HG02885 (cell line): ENCODE data around the gene SEMA6B.
"Not testable (repeated sequence)": the region's sequence is repeated elsewhere in the genome, so short reads cannot be mapped to it uniquely, and the experiment has no call there.

Experiments
- ATAC-seq: cut with Tn5 transposase; IDR thresholded peaks from one replicate; pipeline ENCODE4 v1.9.1; 2021; ENCODE audit warnings: mild to moderate bottlenecking; ENCODE audit not compliant: unreplicated experiment, poor library complexity

The SEMA6B gene

DNA sequence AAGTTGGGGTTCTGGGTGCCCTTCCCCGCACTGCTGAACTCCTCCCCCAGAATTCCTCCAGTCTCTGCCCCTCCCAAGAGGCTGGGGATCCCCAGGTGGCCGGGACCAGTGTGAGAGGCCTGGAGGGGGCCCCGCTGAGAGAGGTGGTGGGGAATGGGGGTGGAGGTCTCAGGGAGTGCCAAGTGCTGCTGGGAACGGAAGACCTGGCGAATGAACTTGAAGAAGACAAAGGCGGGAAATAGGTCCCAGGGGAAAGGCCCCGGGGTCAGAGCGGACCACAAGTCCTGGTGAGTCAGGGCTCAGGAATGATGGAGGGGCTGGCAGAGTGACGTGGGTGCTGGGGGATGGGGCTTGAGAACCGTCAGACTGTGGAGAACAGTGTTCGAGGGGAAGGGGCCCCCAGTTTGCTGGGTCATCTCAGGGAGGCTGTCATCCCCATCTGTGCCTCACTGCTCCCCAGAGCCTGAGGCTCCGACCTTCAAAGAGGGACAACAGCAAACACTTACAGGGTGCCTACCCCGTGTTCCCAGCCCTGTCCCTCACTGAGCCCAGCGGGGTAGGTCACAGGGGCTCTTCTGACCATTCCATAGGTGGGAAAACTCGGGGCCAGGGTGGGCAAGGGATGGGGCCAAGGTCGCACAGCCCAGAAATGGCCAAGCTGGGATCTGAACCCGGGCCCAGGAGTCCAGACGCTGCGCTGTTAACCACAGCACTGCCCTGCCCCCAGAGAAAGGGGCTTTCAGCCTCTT is 16.0 kb upstream of the SEMA6B start:
- ATAC-seq, result no peak

DNA sequence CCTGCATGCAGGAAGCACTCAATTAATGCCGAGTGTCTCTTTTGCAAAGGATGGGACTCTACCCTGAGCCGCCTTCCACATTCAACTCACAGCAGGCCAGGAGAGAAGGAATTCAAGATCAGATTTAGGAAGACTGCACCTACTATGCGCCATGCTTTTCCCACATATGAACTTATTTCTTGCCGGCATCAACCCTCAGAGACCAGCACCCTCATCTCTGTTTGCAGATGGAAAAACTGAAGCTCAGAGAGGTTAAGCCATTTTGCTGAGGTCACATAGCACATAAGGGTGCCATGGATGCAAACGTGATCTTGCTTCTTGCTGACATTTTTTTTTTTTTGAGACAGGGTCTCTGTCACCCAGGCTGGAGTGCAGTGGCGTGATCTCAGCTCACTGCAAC is 14.2 kb upstream of the SEMA6B start:
- ATAC-seq, result no peak

DNA sequence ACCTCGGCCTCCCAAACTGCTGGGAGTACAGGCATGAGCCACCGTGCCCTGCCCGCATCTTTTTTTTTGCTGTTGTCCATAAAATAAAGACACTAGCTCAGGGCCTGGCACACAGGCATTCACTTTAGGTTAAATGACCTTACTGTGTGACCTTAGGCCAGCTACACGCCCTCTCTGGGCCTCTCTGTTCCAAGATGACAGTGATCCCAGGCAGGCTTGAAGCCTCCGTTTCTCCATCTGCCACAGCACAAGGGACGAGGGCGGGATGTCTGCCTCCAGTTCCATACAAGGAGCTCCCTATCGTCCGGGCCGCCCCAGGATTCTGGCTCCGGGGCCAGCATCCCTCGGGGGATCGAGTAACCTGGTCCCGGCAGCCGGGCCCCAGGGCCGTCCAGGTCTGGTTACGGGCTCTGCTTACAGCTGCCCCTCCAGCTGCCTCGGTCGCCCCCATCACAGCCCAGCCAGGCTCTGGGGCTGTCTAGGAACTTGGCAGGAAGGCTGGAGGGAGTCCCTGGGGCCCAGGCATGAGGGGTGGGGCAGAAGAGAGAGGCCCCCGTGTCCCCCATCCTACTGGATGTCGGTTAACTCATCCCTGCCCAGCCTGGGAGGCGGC is 11.9 kb upstream of the SEMA6B start:
- no peak for ATAC-seq

DNA sequence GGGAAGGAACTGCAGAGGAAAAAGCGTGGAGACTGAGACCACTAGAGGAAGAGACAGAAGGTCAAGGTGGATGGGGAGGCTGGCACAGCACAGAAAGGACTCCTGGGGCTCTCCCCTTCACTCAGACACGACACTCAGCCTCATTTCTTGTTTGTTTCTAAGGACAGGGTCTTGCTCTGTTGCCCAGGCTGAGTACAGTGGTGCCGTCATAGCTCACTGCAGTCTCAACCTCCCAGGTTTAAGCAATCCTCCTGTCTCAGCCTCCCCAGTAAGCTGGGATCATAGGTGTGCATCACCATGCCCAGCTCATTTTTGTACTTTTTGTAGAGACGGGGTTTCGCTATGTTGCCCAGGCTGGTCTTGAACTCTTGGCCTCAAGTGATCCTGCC is 11.4 kb upstream of the SEMA6B start:
- ATAC-seq, result no peak

DNA sequence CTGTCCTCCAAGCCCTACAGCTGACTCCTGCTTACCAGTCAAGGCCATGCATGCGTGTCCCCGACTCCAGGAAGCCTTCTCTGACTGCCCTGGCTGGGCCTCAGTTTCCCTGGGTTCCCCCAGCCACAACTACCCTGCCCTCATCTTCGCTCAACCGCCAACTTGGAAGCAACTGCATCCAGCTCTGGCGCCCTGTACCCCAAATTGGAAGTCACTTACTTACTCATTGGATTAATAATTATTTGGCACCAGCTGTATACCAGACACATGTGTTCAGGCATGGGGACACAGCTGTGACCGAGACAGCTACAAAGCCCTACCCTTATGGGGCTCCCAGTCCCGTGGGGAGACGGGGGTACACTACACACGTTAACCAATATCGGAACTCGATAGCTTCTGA is 10.9 kb upstream of the SEMA6B start:
- no peak for ATAC-seq

DNA sequence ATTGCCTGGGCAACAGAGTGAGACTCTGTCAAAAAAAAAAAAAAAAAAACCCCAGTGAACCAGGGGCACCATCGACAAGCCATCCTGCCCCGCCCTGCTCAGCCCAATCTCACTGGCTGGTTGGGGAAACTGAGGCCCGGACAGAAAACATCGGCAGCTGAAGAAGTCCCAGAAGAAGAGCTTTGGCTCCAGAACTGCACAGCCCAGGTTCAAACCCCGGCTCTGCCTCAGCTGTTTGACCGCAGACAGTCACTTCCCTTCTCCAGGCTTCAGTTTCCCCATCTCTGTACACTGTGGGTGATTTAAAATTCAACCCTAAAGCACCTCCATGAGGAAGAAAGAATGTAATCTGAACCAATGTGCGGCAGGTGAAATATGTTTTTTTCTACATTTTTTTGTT is 9.4 kb upstream of the SEMA6B start:
- ATAC-seq, result no peak

DNA sequence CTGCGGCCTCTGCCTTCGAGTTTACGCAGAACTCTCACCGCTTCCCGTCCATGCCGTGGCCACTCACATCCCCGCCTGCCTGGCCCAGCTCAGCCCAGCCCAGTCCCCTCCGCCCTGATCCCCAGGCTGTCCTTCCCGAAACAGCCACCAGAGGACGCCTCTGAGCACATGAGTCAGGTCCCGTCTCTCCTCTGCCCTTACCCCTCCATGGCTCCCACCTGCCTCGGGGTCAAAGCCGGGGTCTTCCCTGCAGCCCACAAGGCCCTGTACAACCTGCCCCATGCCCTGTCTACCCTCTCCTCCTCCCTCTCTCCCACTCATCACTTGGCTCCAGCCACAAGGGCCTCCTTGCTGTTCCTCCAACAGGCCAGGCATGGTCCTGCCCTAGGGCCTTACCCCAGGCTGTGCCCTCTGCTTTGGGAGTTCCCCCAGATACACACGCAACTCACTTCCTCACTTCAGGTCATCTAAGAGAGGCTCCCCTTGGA is 8.1 kb upstream of the SEMA6B start:
- no peak for ATAC-seq

DNA sequence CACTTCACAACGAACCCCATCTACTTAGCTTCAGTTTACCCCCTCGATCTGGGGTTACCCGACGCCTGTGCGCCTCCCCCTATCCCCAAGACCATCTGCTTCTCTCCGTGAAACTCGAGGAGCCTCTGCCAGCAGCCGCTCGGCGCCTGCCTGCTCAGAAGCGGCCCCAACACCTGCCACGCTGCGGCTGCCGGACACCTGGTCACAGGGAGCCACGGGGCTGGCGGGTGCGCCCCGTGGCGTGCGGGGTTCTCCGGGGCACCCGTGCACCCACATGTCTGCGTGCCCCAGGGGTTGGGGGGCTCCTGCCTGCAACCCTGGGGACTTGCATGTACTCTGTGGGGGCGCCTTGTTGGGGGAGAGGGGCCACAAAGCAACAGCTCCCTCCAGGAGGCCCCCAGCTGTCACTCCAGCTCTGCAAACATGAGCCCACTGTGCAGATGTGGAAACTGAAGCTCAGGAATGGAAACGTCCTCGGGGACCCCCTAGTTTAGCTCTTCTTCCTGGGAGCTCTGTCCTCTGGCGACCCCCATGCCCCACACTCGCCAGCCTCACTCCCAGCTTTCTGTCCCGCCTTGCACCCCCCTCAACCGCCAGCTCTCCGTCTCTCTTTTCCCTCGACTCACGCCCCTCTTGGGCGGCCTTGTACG is 7.0 kb upstream of the SEMA6B start:
- no peak for ATAC-seq

DNA sequence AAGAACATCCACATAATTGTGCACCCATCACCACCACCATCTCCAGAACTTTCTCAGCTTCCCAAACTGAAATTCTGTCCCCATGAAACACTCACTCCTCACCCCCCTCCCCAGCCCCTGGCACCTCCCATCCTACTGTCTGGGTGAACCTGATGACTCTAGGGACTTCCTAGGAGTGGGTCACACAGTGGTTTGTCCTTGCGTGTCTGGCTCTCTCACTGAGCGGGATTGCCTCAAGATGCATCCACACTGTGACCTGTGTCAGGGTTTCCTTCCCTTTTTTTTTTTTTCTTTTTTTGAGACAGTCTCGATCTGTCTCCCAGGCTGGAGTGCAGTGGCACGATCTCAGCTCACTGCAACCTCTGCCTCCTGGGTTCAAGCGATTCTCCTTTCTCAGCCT is 4.1 kb upstream of the SEMA6B start:
- ATAC-seq, result not testable (repeated sequence)

DNA sequence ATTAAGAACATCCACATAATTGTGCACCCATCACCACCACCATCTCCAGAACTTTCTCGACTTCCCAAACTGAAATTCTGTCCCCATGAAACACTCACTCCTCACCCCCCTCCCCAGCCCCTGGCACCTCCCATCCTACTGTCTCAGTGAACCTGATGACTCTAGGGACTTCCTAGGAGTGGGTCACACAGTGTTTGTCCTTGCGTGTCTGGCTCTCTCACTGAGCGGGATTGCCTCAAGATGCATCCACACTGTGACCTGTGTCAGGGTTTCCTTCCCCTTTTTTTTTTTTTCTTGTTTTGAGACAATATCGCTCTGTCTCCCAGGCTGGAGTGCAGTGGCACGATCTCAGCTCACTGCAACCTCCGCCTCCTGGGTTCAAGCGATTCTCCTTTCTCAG is 2.6 kb upstream of the SEMA6B start:
- ATAC-seq, result not testable (repeated sequence)

DNA sequence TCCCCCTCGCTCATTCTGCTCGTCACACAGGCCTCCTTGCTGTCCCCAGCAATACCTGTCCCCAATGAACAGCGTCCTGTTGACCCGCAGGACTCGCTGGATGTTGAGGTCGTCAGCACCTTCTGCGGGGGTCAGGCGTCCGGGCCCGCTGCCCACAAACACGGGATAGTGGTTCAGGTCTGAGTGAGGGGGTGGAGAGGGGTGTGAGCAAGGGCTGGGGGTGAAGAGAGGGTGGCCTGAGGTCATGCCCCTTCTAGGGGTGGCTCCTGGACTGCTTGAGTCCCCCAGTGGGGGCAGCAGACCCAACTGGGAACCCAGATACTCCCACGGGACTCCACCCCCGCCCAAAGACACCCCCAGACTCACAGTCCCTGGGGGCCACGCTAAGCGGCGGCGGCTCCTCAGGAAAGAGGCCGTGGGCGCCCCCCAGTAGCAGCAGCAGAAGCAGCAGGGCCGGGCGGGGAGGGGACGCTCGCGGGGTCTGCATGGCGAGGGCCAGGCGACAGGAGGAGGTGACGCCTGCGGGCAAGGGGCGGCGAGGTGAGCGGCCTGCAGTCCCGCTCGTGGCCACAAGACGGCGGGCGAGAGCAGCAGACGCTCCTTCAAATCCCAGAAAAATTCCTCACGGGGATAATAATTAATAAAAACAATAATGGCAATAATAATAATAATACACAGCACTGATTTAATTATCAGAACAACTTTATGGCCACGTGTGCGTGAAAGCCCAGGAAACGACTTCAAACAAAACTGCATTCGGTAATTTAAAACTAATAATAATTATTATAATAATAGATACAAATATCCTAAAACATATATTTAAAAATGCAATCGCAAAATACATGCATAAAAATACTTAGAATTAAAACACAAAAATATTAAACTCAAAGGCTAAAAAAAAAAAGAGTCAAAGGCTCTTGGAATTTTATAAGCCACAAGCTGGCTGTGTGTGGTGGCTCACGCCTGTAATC is 1.2 kb downstream of the SEMA6B start:
- no peak for ATAC-seq

DNA sequence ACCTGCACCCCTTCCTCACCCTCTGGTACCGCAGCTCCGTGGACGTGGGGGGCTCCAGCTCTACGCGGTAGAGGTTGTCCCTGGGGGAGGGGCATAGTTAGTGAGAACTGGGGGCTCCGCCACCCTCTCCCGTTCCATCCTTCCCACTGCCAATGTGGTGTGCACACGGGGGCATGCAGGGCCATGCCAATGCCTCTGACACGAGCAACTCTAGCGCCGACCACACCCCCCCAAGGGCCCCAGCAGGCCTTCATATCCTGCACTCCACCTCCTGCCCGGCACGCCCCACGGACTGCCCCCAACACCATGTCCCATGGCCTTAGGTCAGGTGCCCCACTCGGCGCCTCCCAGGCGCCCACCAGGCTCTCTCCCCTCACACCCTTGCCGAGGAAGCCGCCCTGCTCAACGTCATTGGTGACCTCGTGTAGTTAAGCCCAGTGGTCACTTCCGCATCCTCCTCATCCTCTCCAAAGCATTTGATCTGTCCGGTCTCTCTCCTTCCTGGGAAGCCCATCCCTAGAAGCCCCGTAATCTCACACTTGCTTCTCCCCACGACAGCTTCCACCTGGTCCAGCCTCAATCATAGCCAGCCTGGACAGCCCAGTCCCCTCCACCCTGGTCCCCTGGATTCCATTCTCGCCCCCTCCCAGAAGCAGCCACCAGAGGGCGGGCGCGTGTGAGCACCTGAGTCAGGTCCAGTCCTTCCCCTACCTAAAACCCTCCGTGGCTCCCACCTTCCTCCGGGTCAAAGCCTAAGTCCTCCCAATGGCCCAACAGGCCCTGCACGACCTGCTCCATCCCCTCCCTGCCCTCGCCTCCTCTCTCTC is 2.1 kb downstream of the SEMA6B start:
- ATAC-seq, result no peak

DNA sequence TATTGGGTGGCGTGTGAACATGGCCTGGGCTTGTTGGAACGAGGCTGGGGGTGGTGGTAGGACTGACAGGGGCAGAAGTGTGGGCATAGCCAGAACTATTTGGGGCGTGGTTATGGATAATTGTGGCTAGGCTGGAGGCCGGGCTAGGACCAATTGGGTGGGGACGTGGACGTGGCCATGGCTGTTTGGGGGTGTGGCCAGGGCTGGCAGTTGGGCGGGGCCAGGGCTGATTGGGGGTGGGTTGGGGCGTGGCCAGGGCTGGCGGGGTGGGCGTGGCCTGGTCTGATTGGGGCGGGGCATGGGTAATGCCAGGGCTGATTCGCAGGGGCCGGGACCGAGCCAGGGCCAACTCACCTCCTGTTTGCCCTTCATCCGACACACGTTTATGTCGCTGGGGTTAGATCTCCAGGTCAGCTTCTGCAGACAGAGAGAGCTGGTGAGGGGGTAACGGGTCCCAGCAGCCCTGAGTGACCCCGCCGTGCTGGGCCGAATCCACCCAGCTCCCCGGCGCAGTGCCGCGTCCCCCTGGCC is 2.8 kb downstream of the SEMA6B start:
- ATAC-seq, result no peak

DNA sequence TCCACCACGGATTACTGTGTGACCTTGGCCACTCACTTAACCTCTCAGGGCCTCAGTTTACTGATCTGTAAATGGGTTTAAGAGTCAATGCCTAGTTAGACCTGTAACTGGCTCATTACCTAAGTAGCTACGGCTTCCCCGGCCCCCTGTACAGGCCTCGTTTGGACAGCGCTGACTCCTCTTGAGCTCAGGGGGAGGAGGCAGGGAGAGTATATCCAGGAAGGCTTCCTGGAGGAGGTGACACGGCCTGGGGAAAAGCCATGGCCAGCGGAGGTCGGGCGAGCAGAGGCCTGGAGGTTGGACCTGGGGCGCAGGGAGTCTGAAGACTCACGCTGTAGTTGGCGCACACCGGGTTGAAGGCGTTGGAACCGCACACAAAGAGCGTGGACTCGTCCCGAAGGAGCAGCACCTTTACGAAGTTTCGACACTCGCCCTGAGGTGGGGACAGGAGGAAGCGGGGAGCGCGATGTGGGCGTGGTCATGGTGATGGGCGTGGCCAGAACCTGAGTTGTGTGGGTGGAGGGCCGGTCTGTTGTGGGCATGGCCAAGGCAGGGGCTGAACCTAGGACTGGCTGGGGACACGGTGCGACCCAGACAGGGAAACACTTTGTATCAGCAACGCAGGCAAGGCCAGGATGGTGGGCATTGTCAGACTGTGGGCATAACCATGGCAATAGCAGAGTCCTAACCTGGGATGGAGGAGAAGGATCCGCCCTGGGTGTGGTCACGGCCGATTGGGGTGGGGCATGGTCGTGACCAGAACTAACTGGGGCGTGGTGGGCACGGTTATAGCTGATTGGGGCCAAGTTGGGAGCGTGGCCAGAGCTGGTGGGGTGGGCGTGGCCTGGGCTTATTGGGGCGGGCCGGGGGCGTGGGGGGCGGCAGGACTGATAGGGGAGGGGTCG is 3.6 kb downstream of the SEMA6B start:
- no peak for ATAC-seq

DNA sequence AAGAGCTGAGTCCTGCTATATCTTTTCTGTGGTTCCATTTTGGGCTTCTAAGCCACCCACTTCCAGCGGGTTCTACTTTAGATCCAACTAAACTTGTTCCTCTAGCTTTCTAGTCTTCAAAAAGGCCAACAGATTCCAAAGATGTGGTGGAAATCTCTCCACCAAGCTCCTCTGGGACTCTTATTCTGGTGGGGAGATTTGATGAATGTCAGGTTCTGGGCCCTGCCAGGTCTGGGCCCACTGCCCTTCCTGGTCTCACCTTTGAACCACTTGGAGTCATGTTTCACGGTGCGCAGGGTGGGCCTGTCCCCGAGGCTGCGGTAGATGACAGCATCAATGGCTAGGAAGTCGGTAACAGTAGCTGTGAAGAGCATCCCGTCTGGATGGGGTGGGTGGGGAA is 4.8 kb downstream of the SEMA6B start:
- no peak for ATAC-seq

DNA sequence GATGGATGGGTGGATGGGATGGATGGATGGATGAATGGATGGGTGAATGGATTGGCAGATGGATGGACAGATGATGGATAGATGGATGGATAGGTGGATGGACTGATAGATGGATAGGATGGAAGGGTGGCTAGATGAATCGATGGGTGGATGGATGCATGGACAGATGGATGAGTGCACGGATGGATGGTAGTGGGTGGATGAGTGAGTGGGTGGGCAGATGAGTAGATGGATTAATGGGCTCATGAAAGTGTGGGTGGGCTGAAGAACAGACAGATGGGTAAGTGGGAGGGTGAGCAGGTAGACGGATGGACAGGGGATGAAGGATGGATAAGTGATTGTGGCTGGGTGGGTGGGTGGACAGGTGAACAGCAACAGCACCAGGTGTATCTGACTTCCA is 5.7 kb downstream of the SEMA6B start:
- no peak for ATAC-seq

DNA sequence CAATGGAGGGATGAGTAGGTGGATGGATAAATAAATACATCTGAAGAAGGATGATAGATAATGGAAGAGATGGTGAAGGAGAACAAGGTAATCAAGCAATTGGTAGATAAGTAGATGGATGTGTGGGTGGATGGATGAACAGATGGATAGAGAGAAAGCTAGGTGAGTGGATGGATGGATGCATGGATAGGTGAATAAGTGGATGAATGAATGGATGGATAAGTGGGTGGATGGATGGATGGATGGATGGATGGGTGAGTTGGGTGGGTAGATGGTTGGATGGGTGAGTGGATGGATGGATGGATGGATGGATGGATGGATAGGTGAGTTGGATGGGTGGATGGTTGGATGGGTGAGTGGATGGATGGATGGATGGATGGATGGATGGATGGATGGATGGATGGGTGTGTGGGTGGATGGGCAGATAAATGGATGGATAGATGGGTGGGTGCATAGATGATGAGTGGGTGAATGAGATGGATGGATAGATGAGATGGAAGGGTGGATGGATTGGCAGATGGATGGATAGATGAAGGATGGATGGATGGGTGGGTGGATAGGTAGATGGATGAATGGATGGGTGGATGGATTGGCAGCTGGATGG is 6.3 kb downstream of the SEMA6B start:
- ATAC-seq, result no peak

DNA sequence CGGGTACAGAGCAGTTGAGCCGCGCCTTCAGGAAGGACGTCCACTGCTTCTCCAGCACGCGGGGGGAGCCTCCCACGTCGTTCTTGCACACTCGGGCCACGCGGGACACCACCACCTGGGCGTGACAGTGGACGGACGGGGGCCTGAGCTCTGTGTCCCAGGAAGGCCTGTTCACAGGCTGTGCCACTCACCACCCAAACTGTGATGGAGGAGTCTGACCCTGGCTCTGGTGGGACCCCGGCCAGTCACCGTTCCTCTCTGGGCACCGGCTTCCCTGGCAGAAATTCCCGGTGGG is 7.0 kb downstream of the SEMA6B start:
- ATAC-seq, result no peak
